Fibroblast of lung (primary cell): Measurements from ENCODE around the gene HTATIP2.

Experiments used
- CTCF ChIP-seq, 2 donors: IDR thresholded peaks in 1 of 2; conservative IDR thresholded peaks in 1 of 2; 1 replicate in 1 of 2; 2 replicates in 1 of 2; pipeline ENCODE4 v1.5.1; 2011 to 2012; ENCODE audit warnings: low read length in 2 of 2, control low read depth in 1 of 2, inconsistent platforms in 1 of 2, low read depth in 1 of 2, mild to moderate bottlenecking in 1 of 2
- EZH2 ChIP-seq: IDR thresholded peaks from 2 replicates; pipeline ENCODE4 v1.5.1; 2012; ENCODE audit warnings: low read length, control low read depth, mild to moderate bottlenecking; ENCODE audit errors: missing control alignments

- TF ChIP-seq CTCF (conservative IDR thresholded peaks at IDR 0.05 in 1 of 2, IDR thresholded peaks at IDR 0.05 in 1 of 2; ENCODE audit: low read depth in 1 of 2, low read length in 2 of 2) (no peak), EZH2 (no peak)
Measured at GRCh38 chr11:20373147-20373546, 9.6 kb downstream of the HTATIP2 start.
